PC-3 (cell line): Measurements from ENCODE around the gene TTLL9.

Experiments
- EZH2 ChIP-seq: fragments of 300-600 bp; sonication (generic); IDR thresholded peaks from one replicate; pipeline ENCODE4 v1.6.1; 2017; ENCODE audit warnings: antibody characterized with exemption, mild to moderate bottlenecking, low read length; ENCODE audit not compliant: unreplicated experiment
- TF ChIP-seq, protein P1 (sequence below): fragments of 300-600 bp; sonication (generic); conservative IDR thresholded peaks from 2 replicates; pipeline ENCODE4 v1.5.1; 2017; ENCODE audit warnings: antibody characterized with exemption, low read depth, mild to moderate bottlenecking, low read length

DNA sequence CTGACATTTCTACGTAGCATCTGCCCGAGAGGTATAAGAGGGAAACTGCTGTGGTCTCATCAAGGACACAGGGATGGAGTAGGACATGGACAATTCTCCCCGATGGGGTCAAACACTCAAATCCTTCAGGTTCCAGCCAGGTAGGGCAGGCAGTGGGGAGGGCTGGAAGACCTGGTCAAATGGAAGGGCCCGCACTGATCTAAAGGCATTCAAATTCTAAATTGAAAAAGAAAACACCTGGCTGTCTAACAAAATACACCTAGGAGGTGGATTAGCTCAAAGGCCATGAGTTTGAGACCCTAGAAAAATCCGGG is 8.3 kb upstream of the TTLL9 start:
- TF ChIP-seq, protein P1, sequence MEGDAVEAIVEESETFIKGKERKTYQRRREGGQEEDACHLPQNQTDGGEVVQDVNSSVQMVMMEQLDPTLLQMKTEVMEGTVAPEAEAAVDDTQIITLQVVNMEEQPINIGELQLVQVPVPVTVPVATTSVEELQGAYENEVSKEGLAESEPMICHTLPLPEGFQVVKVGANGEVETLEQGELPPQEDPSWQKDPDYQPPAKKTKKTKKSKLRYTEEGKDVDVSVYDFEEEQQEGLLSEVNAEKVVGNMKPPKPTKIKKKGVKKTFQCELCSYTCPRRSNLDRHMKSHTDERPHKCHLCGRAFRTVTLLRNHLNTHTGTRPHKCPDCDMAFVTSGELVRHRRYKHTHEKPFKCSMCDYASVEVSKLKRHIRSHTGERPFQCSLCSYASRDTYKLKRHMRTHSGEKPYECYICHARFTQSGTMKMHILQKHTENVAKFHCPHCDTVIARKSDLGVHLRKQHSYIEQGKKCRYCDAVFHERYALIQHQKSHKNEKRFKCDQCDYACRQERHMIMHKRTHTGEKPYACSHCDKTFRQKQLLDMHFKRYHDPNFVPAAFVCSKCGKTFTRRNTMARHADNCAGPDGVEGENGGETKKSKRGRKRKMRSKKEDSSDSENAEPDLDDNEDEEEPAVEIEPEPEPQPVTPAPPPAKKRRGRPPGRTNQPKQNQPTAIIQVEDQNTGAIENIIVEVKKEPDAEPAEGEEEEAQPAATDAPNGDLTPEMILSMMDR: no peak
- no peak for TF ChIP-seq EZH2
